PC-9 (cell line): Measurements from ENCODE around the gene LRRC19. TPM values are rescaled to one million over a fixed set of nuclear protein-coding genes. Genes with fewer than 3 reads are reported as not detected.

ENCODE experiments used
- BruUV-seq: library from RNA; stranded (reverse); fragments of 400-500 nt; replicated peaks from 2 replicates; lab custom pipeline; 2021; lab: Mats Ljungman, UMichigan
- CTCF ChIA-PET: fragments of 300-600 bp; sonication (Branson Sonifier 250); formaldehyde crosslinking; loops from one replicate; lab custom pipeline; 2022; ENCODE audit warnings: antibody characterized with exemption; lab: Charles Lee
- POLR2A ChIA-PET: fragments of 300-600 bp; sonication (Branson Sonifier 250); formaldehyde crosslinking; loops from one replicate; lab custom pipeline; 2022; ENCODE audit warnings: antibody characterized with exemption; ENCODE audit not compliant: unreplicated experiment; lab: Charles Lee
- DNase-seq, 2 experiments: peaks; one replicate each; pipeline versions ENCODE4 v3.0.0 to v3.0.0-alpha.2; 2015 to 2022; ENCODE audit warnings: mixed read lengths in 1 of 2
- H2AFZ ChIP-seq: fragments of 200-600 bp; sonication (generic); 2 replicates; pipeline ENCODE4 v1.8.1; 2017; ENCODE audit warnings: antibody characterized with exemption
- H3F3A ChIP-seq: fragments of 200-600 bp; sonication (generic); 2 replicates; pipeline ENCODE4 v1.8.1; 2017; ENCODE audit warnings: antibody characterized with exemption, mild to moderate bottlenecking, low read depth; ENCODE audit not compliant: insufficient read depth
- H3K27ac ChIP-seq: fragments of 200-600 bp; sonication (generic); 2 replicates; pipeline ENCODE4 v1.6.1; 2016; ENCODE audit warnings: mixed run types
- H3K27me3 ChIP-seq: fragments of 200-600 bp; sonication (generic); 2 replicates; pipeline ENCODE4 v1.6.1; 2016; ENCODE audit warnings: low read depth, mixed run types; ENCODE audit not compliant: insufficient read depth
- H3K36me3 ChIP-seq: fragments of 200-600 bp; sonication (generic); 2 replicates; pipeline ENCODE4 v1.6.1; 2016; ENCODE audit warnings: low read depth, mixed run types
- H3K4me1 ChIP-seq: fragments of 200-600 bp; sonication (generic); replicated peaks from 2 replicates; pipeline ENCODE4 v1.6.1; 2016; ENCODE audit warnings: mixed run types; ENCODE audit not compliant: insufficient read depth
- H3K4me2 ChIP-seq: fragments of 200-600 bp; sonication (generic); 2 replicates; pipeline ENCODE4 v1.6.1; 2017; ENCODE audit warnings: mixed run types
- H3K4me3 ChIP-seq: fragments of 200-600 bp; sonication (generic); 2 replicates; pipeline ENCODE4 v1.6.1; 2016; ENCODE audit warnings: mixed run types
- H3K79me2 ChIP-seq: fragments of 200-600 bp; sonication (generic); 2 replicates; pipeline ENCODE4 v1.6.1; 2017; ENCODE audit warnings: low read depth, mixed run types
- H3K9me2 ChIP-seq: fragments of 200-600 bp; sonication (generic); 2 replicates; pipeline ENCODE4 v1.8.1; 2017; ENCODE audit warnings: mild to moderate bottlenecking; ENCODE audit not compliant: insufficient read depth
- H3K9me3 ChIP-seq: fragments of 200-600 bp; sonication (generic); 2 replicates; pipeline ENCODE4 v1.8.1; 2016; ENCODE audit warnings: low read depth; ENCODE audit not compliant: insufficient read depth
- H4K20me1 ChIP-seq: fragments of 200-600 bp; sonication (generic); 2 replicates; pipeline ENCODE4 v1.8.1; 2017; ENCODE audit not compliant: insufficient read depth
- EZH2 ChIP-seq: fragments of 200-600 bp; sonication (generic); IDR thresholded peaks from 2 replicates; pipeline ENCODE4 v1.8.0; 2017; ENCODE audit warnings: antibody characterized with exemption, low read depth
- intact Hi-C: fragments of 100-400 bp; cut with micrococcal nuclease; formaldehyde crosslinking; loops from one replicate; pipeline ENCODE4 v1.10.0; 2022; ENCODE audit not compliant: unreplicated experiment
- total RNA-seq: library from RNA; stranded (reverse); gene quantifications from 2 replicates; pipeline ENCODE4 v1.2.3, GENCODE V29; 2021
- TF ChIP-seq, protein P1 (sequence below): fragments of 200-600 bp; sonication (generic); conservative IDR thresholded peaks from 2 replicates; pipeline ENCODE4 v1.6.1; 2017; ENCODE audit warnings: mixed run types, antibody characterized with exemption, mild to moderate bottlenecking, moderate library complexity

The LRRC19 gene
- total RNA-seq, 1 experiment from 2014 or later: not detected

DNA sequence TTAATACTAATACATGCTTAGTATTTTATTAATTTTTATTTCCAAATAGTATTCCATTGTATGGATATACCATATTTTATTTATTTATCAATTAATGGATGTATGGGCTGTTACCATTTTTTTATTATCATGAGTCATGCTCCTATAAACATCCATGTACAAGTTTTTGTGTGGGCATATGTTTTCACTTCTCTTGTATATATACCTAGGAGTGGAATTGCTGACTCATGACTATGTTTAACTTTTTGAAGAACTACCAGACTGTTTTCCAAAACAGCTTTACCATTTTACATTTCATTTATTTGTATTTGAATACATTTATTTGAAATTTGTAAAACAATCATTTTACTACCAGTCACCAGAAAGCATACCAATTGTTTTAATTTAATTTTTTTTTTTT, 14.1 kb upstream of the LRRC19 start:
- no peak for DNase-seq
- POLR2A ChIA-PET: no interaction called here
- no peak overlapping the region for H3K27ac ChIP-seq
- no peaks in the 10 kb centered on the region for H3K9me2 ChIP-seq
- no peaks in the 10 kb centered on the region for H3K4me1 ChIP-seq
- H3K79me2 ChIP-seq: no peaks in the 10 kb centered on the region
- CTCF ChIA-PET: no interaction called here
- no peaks in the 10 kb centered on the region for H3K9me3 ChIP-seq
- intact Hi-C loops: no loop called here
- no TSS peak for BruUV-seq
- no peak overlapping the region for H3K4me2 ChIP-seq
- no peaks in the 10 kb centered on the region for H3F3A ChIP-seq
- no peak overlapping the region for H2AFZ ChIP-seq
- H3K36me3 ChIP-seq: no peaks in the 10 kb centered on the region; the same call in 1 of the 2 replicates
- H3K27me3 ChIP-seq: no peaks in the 10 kb centered on the region
- TF ChIP-seq, protein P1, sequence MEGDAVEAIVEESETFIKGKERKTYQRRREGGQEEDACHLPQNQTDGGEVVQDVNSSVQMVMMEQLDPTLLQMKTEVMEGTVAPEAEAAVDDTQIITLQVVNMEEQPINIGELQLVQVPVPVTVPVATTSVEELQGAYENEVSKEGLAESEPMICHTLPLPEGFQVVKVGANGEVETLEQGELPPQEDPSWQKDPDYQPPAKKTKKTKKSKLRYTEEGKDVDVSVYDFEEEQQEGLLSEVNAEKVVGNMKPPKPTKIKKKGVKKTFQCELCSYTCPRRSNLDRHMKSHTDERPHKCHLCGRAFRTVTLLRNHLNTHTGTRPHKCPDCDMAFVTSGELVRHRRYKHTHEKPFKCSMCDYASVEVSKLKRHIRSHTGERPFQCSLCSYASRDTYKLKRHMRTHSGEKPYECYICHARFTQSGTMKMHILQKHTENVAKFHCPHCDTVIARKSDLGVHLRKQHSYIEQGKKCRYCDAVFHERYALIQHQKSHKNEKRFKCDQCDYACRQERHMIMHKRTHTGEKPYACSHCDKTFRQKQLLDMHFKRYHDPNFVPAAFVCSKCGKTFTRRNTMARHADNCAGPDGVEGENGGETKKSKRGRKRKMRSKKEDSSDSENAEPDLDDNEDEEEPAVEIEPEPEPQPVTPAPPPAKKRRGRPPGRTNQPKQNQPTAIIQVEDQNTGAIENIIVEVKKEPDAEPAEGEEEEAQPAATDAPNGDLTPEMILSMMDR: no peak
- TF ChIP-seq EZH2: no peak
- no peaks in the 10 kb centered on the region for H4K20me1 ChIP-seq
- no peak overlapping the region for H3K4me3 ChIP-seq

DNA sequence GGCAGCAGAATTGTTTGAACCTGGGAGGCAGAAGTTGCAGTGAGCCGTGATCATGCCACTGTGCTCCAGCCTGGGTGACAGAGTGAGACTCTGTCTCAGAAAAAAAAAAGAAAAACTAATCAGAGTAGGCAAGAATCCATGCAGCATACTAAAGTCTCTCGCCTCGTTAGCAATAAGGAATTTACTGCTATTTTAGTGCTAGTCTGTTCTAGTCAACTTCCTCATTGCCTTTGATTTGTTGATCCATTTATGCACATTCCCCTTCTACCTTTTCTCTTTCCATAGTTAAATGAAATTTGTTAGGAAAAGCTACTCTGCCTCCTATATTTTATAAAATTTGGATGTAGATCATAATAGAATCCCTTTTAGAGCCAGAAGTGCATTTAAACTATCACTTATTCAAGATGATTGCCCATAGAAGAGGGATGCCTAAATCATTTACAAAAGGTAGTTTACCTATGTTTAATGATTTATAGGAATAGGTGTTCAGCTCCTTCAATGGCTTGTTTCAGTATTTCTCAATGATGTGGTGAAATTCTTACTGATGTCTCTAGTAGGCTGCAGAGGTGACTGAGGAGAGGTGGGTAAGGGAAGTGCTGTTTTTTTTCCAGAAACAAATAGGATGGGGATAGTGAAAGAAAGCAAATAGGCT, 1.9 kb downstream of the LRRC19 start:
- no TSS peak for BruUV-seq
- Histone ChIP-seq H4K20me1 (no peaks in the 10 kb centered on the region), H3K79me2 (no peaks in the 10 kb centered on the region), H2AFZ (no peak overlapping the region), H3K4me2 (no peak overlapping the region), H3K9me3 (no peaks in the 10 kb centered on the region), H3K4me3 (no peak overlapping the region), H3K4me1 (no peaks in the 10 kb centered on the region), H3K27ac (no peak overlapping the region), H3K36me3 (no peaks in the 10 kb centered on the region), H3K27me3 (no peaks in the 10 kb centered on the region), H3K9me2 (no peaks in the 10 kb centered on the region), H3F3A (no peaks in the 10 kb centered on the region)
- no peak for DNase-seq
- POLR2A ChIA-PET: no interaction called here
- TF ChIP-seq EZH2: no peak
- TF ChIP-seq, protein P1: no peak
- intact Hi-C loops: no loop called here
- CTCF ChIA-PET: no interaction called here

DNA sequence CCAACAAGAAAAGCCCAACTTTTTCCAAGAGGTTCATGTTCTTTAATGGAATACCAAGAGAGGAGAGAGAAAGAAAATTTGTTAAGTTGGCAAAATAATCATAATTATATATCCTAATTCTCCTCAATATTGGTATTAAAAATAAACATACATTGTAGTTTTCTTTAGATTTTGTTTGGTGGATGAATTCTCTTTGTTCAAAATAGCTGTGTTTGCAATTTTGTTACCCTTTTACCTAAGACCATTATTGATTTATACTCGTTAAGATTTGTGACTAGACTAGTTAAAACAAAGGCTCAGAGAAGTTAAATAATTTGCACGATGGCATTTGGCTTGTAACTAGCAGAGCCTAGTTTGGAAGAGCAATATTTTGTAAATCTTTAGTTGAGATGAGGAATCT, 9.7 kb downstream of the LRRC19 start:
- Histone ChIP-seq H3K4me2 (no peak overlapping the region), H3K4me3 (no peak overlapping the region), H3K9me2 (no peaks in the 10 kb centered on the region), H2AFZ (no peak overlapping the region), H3K79me2 (no peaks in the 10 kb centered on the region), H3F3A (no peaks in the 10 kb centered on the region), H3K4me1 (no peaks in the 10 kb centered on the region), H3K36me3 (no peaks in the 10 kb centered on the region), H3K27me3 (no peaks in the 10 kb centered on the region), H3K27ac (no peak overlapping the region), H4K20me1 (no peaks in the 10 kb centered on the region), H3K9me3 (no peaks in the 10 kb centered on the region)
- CTCF ChIA-PET: no interaction called here
- no TSS peak for BruUV-seq
- TF ChIP-seq EZH2: no peak
- TF ChIP-seq, protein P1: no peak
- intact Hi-C loops: no loop called here
- no peak for DNase-seq
- POLR2A ChIA-PET: no interaction called here
